Stimulated activated CD8-positive, alpha-beta memory T cell treated with anti-CD3 and anti-CD28 coated beads, Interleukin-7, amount 100 ng/mL, for 4 hours (primary cell): Measurements from ENCODE around the gene CEP41.
"Not testable (repeated sequence)": the region's sequence is repeated elsewhere in the genome, so short reads cannot be mapped to it uniquely, and the experiment has no call there.

Source experiments
- DNase-seq, 2 donors: peaks; one replicate each; pipeline ENCODE4 v3.0.0-alpha.2; 2020; ENCODE audit warnings: low read depth in 2 of 2

CEP41 gene

DNA sequence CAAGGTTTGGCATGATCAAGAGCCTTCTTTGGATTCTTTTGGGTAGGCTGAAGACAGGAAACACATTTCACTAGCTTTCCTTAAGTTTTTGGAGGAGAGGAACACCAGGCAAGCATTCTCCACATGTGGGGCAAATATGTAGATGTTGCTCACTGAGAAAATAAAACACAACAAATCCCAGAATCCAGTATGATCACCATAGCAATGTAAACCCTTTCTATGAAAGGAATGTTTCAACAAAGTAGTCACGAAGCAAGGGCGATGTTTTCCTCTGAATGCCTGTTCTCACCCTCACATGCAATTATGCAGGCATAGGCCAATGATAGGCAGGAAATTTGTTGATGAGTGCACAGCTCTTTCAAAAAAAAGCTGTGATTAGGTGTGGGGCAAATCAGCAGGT is 20.5 kb upstream of the CEP41 start:
- DNase-seq, result no peak

DNA sequence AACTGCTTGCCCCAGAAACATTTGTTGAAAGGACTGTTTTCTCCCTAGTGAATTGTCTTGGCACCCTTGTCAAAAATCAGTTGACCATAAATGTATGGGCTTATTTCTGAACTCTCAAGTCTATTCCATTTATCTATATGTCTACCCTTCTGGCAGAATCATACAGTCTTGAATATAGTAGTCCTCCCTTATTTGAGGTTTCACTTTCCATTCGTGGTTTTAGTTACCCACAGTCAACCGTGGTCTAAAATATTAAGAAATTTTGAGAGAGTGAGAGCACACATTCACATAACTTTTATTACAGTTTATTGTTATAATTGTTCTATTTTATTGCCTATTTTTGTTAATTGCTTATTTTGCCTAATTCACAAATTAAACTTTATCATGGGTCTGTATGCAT is 17.4 kb upstream of the CEP41 start:
- no peak for DNase-seq

DNA sequence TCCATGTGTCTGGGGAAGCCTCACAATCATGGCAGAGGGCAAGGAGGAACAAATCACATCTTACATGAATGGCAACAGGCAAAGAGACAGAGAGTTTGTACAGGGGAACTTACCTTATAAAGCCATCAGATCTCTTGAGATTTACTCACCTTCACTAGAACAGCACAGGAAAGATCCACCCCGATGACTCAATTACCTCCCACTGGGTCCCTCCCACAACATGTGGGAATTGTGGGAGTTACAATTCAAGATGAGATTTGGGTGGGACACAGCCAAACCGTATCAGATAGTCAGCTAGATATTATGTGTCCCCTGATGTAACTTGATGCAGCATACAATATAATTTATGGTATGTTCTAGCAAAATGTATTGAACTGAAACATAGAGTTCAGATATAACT is 14.1 kb upstream of the CEP41 start:
- DNase-seq, result no peak

DNA sequence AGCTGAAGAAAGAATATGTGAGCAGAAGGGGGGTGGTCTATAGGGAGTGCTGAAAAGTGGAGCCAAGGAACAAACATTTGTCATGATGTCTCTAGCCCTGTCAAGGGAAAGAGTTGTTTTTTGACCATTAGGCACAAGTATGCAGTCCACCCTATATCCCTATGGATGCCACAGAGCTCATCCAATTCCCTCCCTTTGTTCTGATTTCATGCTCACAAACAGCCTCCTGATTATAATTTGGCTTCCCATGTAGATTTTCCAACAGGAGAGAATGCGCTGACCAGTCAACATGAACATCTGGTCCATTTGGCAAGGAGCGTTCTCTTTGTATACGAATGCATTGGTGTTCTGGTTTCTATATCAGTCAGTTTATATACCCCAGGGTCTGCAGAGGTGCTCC is 12.1 kb upstream of the CEP41 start:
- no peak for DNase-seq

DNA sequence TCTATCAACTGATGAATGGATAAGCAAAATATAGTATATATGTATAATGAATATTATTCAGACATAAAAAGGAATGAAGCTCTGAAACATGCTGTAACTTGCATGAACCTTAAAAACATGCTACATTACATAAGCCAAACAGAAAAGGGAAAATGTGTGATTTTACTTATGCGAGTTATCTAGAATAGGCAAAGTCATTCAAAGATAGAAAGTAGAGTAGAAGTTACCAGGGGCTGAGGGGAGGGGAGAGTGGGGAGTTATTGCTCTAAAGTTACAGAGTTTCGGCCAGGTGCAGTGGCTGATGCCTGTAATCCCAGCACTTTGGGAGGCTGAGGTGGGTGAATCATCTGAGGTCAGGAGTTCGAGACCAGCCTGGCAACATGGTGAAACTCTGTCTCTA is 10.5 kb upstream of the CEP41 start:
- DNase-seq, result not testable (repeated sequence)

DNA sequence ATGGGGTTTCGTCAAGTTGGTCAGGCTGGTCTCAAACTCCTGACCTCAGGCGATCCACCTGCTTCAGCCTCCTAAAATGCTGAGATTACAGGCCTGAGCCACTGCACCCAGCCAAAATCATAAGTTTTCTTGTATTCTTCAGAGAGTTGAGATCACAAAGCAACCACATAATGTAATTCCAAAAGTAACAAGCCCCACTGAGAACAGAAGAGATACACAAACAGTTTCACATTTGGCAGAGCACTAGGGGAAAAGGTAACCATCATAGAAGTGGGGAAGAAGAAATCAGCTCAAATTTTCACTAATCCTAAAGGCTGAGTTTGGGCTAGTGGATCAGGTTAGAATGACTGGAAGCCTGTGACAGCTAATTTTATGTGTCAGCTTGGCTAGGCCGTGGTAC is 5.4 kb upstream of the CEP41 start:
- no peak for DNase-seq

DNA sequence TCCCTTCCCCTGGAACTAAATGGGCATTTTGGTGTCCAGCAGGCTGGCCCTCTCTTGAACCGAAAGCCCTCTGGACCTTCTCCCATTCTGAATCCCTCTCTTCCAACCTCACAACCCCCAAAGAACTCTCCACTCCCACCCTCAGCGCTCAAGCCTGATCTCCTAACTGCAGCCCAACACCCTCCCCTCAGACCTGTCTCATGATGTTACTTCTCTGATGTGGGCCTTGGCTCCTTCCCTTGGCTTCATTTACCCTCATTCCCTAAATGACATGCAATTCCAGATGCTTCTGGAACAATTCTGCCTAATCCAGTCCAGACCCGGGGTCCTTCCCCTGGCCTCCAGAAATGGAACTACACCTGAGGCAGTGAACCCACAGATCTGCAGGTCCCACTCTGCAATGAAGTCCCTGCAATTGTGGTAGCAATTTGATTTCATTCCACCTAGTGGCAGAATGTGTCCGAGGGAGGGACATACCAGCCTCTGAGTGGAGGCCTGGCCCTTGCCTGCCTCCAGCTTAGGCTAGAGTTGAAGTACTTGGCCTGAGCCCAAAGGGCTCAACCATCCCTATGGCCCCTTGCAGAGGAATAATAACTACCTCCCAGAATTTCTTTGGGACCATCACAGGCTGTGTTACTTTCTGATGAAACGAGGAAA is 4.1 kb upstream of the CEP41 start:
- DNase-seq, result no peak

DNA sequence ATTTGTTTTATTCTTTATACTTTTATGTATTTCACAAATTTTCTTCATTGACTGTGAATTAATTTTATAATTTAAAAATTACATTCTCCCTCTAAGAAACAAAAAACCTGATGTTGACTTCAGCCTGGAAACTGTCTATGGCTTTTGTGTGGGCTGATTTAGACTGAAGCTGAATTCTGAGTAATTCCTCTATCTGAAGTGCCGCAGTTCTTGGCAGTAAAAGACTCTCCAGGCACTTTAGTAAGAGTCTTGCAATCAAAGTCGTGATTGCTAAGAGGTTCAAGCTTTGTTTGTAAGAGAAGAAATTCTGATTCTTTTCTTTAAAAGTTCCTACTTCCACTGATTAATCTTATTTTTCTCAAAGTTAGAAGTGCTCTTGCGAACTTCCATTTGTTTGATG is 3.4 kb upstream of the CEP41 start:
- DNase-seq, result no peak

DNA sequence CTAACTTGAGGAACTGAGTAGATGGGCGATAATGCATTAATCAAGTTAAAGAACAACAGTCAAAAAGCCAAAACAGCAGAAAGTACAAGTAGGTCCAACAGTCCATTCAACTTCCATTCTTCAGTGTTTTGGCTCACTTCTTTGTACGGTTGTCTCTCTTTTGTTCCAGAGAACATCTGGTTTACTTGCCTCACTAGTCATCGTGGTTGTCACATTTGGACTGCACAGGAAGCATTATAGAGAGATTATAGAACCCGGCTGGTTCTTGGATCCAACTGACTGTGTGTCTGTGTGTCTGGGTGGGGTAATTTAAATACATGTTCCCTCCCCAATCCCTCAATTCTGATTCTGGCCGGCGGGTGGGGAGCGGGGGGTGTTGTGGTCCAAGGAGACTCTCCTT is 1.8 kb upstream of the CEP41 start:
- DNase-seq, result no peak

DNA sequence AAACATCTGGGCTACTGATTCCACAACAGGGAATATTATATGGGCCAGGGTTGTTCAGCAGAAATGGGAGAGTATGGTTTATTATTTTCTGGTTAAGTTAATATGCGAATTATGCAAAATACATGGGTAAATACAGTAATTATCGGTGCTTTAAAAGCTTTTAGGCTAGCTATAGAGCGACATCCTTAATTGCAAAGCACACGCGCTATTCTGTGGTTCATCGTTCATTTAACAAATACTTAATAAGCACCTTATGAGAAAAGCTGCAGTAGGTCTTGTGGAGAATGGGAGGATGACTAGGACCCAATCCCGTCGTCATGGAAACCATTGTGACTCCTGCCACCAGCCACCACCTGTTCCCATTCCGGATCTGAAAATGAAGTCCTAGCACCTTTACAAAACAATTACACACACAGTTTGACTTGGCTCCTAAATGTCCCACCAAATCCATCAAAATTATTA is 623 bp upstream of the CEP41 start:
- no peak for DNase-seq

DNA sequence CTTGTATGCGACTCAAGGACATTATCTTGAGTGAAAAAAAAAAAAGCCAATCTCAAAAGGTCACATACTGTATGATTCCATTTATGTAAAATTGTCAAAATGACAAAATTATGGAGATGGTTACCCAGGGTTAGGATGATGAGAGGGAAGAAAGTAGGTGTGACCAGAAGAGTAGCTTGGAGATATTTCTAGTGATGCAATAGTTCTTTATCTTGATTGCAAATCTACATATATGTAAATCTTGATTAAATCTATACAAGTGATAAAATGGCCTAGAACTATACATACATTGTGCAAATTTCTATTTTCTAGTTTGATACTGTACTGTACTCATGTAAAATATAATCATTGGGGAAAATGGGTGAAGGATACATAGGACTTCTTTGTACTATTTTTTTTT is 4.6 kb downstream of the CEP41 start:
- no peak for DNase-seq

DNA sequence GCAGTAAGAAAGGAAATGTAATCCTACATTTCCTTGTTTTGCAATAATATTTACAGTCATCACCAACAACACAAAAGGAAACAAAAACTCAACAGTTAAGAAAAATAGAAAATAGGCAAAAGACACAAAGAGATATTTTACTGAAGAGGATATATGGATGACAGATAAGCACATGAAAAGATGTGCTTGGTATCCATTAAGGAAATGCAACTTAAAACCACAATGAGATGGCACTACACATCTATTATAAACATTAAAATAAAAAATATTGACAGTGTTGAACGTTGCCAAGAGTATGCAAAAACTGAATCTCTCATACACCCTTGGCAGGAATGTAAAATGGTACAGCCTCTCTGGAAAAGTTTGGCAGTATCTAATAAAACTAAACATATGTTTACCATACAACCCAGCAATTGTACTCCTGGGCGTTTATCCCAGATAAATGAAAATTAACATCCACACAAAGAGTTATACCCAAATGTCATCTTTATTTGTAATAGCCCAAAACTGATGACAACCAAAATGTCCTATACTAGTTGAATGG is 5.4 kb downstream of the CEP41 start:
- DNase-seq, result no peak

DNA sequence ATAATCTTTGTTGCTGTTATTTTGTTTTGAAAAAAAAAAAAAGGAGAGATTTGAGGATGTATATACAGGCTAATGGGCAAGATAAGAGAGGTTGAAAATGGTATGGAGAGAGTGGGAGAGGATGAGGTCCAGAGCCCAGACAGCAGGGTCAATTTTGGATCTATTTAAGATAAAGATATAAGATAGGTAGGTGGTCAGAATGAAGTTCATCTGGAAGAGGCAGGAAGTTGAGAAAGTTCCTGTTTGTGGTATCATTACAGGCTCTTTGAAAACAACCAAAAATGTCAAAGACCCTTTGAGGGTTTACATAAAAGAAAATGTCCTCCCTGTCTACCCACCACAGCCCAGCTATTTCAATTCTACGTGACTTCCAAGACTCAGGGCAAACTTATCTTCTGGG is 7.5 kb downstream of the CEP41 start:
- no peak for DNase-seq

DNA sequence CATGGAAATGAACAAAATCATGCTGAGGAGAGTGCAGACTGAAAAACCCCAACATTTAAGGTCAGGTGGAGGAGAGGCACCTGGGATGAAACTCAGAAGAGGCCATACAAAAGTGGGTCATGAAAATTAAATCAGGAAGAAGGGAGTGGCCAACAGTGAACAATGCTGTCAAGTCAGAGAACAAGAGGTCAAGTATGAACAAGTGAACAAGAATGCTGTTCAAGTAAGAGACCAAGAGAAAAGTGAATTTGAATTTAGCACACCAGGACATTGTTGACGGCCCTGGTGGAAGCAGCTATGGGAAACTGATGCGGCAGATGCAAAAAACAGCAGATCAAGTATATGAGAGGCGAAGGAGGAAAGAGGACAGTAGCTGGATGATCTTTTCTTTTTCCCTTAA is 7.9 kb downstream of the CEP41 start:
- DNase-seq, result no peak

DNA sequence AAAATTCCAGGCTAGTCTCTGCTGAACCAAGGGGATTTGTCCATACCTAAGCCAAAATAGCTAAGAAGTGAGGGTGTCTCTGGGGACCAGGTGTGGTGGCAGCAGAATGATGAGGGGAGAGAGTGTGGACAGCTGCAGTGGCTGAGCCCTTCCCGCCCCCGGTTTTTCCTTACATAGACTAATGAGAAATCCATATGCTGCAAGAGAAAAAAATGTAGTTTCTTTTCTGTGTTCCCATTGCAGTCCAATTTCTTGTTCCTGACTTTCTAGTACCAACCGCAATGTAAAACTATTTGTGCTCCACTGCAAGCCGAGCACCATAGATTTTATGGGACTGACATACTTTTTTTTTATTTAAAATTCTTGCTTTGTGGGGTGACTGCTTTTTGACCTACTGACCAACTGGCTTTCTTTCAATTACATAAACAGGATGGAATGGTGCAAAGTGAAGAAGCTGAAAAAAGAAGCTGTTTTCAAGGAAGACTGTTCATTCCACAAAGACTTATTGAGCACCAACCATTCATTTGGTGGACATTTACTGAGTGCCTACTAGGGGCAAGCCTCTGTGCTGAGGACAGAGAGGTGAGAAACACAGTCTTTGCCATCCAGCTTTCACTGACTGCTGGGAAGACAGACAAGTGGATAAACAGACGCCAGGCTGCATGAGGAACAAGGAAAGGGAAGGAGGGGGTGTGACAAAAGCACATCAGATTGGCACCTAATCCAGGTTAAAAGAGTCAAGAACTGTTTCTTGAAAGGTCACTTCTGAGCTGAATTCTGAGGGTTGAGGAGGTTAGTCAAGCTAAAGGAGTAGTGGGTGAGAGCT is 9.8 kb downstream of the CEP41 start:
- DNase-seq, result no peak

DNA sequence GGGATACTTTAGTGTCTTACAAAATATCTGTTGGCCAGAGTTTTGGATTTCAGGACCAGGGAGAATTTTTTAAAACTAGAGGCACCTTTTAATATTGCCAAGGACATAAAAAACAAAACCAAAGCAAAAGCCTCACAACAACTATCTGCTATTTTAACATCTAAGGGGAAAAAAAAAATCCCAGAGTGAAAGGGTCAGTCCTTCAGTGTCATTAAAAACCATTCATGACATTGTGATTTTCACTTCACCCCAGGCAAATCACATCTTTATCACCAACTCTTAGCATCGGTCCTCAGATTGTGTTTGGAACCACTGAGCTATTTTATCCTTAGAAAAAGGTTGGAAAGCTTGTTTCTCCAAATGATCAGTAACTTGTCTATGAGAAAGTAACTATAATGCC is 10.7 kb downstream of the CEP41 start:
- DNase-seq, result no peak

DNA sequence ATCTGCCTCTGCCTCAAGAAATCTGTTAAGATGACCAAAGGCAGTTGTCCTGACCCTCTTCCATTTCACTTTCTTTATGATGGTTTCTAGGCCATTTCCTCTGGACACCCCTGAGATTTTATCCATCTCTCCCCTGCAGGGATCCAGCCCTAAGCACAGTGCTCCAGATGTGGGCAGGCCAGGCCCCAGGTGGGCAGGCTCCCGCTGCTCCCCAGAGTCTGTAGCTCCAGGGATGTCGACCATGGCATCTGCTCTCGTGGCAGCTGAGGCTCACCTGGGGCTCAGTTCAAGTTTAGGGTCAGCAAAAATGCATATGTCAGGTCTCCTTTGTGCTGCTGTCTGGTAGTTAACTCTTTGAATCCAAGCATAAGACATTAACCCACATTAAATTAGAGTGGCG is 11.8 kb downstream of the CEP41 start:
- no peak for DNase-seq

DNA sequence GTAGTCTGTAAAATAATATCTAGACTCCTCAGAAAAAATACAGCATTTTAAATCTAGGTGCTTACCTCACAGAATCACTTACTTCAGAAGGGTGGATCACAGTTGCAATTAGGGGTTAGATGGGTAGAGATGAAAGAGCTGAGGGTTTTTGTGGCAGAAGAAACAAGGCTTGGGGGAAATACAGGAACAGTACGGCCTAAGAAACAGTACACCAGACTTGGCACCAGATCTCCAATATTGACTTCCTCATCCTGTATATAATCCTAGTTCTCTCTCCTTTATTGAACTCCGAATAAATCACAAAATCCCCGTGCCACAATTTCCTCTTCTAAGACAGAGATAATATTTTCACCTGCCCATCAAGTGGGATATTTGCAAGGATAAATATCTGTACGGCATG is 14.3 kb downstream of the CEP41 start:
- no peak for DNase-seq

DNA sequence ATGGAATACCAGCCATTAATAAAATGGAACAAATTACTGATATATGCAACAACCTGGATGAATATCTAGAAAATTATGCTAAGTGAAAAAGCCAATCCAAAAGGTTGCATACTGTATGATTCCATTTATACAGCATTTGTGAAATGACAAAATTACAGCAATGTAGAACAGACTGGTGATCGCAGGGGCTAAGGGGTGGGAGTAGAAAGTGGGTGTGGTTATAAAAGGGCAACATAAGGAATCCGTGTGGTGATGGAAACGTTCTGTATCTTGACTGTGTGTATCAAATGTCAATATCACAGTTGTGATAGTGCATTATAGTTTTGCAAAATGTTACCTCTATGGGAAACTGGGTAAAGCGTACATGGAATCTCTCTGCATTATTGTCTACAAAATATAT is 15.0 kb downstream of the CEP41 start:
- no peak for DNase-seq

DNA sequence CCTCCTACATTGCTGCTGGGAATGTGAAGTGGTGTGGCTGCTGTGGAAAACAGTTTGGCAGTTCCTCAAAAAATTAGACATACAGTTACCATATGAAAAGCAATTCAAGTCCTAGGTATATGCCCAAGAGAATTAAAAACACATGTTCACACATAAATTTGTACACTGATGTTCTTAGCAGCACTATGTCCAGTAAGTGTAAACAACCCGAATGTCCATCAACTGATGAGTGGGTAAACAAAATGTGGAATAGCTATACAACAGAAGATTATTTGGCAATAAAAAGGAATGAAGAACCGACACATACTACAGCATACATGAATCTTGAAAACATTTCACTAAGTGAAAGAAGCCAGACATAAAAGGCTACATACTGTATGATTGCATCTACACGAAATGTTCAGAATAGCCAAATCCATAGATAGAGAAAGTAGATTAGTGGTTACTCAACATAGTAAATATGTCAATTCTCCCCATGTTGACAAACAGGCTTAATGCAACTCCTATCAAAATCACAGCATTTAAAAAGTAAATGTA is 17.2 kb downstream of the CEP41 start:
- DNase-seq, result no peak

DNA sequence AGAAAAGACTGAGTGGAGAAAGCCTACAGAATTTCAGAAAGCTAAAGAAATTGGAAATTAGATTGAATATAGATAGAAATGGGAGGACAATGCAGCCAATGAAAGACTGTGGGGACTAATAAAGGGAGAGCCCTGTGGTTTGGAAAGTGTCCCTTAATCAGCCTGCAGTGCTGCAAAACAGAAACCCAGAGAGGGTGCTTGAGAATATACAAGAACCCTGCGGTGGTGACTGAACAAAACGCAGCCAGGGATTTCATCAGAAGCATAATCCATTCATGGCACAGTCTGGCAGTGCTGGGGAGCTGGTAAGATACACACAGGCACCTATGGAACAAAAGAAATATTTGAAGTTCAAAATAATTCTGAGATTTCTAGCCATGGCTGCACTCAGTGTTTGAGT is 19.1 kb downstream of the CEP41 start:
- DNase-seq, result no peak

DNA sequence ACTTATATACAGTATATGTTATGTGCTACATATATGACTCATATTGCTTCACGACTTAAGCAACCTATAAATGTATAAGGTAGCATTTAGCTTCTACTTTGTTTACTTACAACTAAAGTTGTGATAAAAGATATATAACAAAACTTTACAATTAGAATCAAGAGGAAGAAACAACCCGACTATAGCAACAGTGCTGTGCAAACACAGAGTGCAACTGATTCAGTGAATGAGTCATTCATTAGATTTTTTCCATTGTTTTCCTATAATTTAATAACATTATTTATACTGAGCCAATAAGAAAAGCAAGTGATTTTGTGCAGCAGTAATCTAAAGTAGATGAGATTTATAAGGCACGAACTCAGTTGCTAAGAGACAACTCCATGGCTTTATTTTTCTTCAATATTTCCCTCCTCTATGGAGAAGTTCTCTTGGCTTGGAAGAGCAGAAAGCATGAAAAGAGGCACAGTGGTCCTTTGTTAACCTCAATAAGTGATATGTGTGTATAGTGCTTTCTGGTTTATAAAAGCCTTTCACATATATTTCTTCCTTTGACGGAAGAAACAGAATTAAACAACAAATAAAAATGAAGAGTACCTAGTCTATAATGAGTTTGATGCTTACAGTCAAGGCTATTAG is 19.8 kb downstream of the CEP41 start:
- no peak for DNase-seq

DNA sequence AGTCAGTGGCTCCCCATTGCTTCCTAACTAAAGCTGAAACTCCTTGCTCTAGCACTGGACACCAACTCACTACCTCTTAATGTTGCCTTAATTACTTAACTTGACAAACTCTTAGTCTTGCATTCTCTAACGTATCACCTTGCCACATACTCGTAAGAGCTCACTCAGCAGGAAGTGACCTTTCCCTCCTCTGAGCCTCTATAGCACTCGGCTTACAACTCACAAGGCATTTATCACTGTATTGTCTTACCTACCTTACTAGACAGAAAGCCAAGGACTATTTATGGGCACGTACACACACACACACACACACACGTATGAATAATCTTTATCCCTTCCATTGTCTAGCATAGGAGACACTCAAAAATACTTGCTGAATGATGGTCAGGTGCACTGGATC is 21.2 kb downstream of the CEP41 start:
- DNase-seq, result no peak
